AG08396 (cell line): ENCODE results near the gene USP10.

ENCODE experiments used
- DNase-seq: peaks from one replicate; pipeline ENCODE4 v3.0.0; 2012; ENCODE audit warnings: low spot score, mixed read lengths

The USP10 gene

GRCh38 chr16:84751947-84752346 is 52.1 kb downstream of the USP10 start:
- DNase-seq = no peak

GRCh38 chr16:84752600-84752999 is 52.8 kb downstream of the USP10 start:
- DNase-seq = no peak

GRCh38 chr16:84753412-84754326 is 53.9 kb downstream of the USP10 start:
- DNase-seq = no peak

GRCh38 chr16:84754353-84754856 is 54.6 kb downstream of the USP10 start:
- peak; percentile 69 for DNase-seq

- no peak for DNase-seq
Observed at GRCh38 chr16:84754956-84755672, 55.3 kb downstream of the USP10 start.

- DNase-seq = no peak
Observed at GRCh38 chr16:84756830-84757229, 57.0 kb downstream of the USP10 start.

GRCh38 chr16:84758627-84759026 is 58.8 kb downstream of the USP10 start:
- no peak for DNase-seq

- DNase-seq = no peak
Observed at GRCh38 chr16:84759061-84759460, 59.3 kb downstream of the USP10 start.

GRCh38 chr16:84759906-84760305 is 60.1 kb downstream of the USP10 start:
- no peak for DNase-seq

GRCh38 chr16:84761448-84762368 is 61.9 kb downstream of the USP10 start:
- DNase-seq = no peak

- DNase-seq = no peak
Observed at GRCh38 chr16:84763164-84763563, 63.4 kb downstream of the USP10 start.

- DNase-seq = no peak
Observed at GRCh38 chr16:84763629-84764028, 63.8 kb downstream of the USP10 start.

- no peak for DNase-seq
Observed at GRCh38 chr16:84764970-84765369, 65.2 kb downstream of the USP10 start.

- no peak for DNase-seq
Observed at GRCh38 chr16:84765616-84766580, 66.1 kb downstream of the USP10 start.

GRCh38 chr16:84766978-84767773 is 67.4 kb downstream of the USP10 start:
- DNase-seq = no peak

GRCh38 chr16:84768061-84768807 is 68.4 kb downstream of the USP10 start:
- no peak for DNase-seq

- DNase-seq = no peak
Observed at GRCh38 chr16:84768808-84769197, 69.0 kb downstream of the USP10 start.

GRCh38 chr16:84769416-84769815 is 69.6 kb downstream of the USP10 start:
- DNase-seq = no peak

GRCh38 chr16:84773312-84773711 is 73.5 kb downstream of the USP10 start:
- no peak for DNase-seq
